SK-N-MC (cell line): Measurements from ENCODE around the gene SRP14.

ENCODE experiments used
- FOXP2 ChIP-seq: optimal IDR thresholded peaks from 2 replicates; pipeline ENCODE3; 2011; ENCODE audit warnings: mild to moderate bottlenecking, moderate library complexity; ENCODE audit not compliant: insufficient read depth; ENCODE audit errors: extremely low read length, control extremely low read depth
- POLR2AphosphoS5 ChIP-seq: IDR thresholded peaks from 2 replicates; pipeline ENCODE4 v1.6.1; 2012; ENCODE audit warnings: mild to moderate bottlenecking, low read depth, low read length, borderline replicate concordance

DNA sequence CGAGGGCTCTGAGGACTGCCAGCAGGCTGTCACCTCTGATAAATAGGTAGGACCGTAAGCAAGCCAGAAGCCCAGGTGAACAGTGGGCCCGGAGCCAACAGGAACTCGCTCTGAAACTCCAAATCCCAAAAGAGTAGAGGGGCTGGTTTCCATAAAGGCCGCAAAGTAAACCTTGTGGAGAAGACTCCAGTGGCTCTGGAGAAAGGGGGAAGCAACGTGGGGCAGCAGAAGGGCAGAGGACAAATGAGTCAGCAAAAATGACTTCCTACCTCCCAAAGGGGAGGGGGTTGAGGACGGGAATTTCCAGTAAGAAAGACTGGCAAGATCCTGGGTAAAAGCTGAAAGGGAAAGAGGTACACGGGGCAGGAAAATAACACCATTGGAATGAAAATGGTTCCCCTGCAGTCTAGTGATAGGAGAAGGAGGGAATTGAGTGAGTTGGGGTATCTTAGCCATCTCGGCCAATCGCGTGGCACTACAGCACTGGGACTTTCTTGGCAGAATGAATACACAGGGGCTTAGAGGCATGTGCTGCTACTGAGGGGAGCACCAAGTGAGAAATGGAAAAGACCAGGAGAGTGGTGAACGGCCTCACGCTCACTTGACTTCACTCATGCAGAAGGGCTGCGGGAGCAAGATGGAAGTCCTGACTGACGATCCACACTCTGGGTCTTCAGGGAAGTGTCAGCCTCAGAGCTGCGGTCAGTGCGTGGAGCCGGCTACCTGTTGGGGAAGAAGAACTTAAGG is 36.5 kb upstream of the SRP14 start:
- TF ChIP-seq POLR2AphosphoS5 (no peak), FOXP2 (no peak)
